ENCODE results near the gene ARHGAP45.

ARHGAP45 gene

DNA sequence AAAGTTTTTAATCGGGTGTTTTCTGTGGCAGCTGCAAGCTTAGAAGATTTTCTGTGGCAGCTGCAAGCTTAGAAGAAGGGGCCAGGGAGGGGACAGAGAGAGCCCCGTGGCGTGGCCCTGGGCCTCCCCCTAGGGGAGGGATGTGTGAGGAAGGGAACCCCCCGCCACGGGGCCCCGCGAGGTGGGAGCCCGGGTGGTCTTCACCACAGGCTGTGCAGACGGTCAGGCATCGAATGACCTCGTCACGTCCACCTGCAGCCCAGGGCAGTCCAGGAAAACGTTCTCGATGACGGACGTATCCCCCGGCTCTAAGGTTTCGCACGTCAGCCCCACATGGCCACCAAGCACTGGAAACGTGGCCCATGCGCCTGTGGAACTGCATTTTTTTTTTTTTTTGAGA lies 19.6 kb downstream of the ARHGAP45 start:
- no peak for DNase-seq (ENCODE audit: low read depth in 2 of 2)

DNA sequence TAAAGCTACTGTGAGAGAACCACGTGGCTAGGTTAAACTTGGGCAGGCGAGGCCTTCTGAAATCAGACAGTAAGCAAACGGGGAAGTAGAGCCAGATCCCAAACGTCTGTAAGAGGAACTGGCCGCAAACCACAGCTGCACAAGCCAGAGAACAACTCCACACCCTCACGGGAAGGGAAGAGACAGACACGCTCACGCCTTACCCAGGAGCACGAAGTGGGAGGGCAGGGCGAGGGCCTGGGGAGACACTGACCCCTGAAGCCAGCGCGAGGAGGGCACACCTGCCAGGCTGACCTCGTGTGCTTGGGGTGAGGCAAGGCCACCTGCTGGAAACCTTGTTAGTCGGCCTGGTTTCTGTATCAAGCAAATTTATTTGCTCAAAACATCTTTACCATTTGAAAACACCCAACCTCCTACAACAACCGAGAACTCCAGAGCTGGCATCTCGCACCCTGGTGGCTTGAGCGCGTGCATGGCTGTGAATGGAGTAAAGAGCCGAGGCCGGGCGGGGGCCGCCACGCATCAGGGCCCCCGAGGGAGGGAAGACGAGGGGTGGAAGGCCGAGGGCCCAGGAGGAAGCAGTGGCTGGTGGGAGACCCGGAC lies 20.9 kb downstream of the ARHGAP45 start:
- no peak for DNase-seq (ENCODE audit: low read depth in 2 of 2)

DNA sequence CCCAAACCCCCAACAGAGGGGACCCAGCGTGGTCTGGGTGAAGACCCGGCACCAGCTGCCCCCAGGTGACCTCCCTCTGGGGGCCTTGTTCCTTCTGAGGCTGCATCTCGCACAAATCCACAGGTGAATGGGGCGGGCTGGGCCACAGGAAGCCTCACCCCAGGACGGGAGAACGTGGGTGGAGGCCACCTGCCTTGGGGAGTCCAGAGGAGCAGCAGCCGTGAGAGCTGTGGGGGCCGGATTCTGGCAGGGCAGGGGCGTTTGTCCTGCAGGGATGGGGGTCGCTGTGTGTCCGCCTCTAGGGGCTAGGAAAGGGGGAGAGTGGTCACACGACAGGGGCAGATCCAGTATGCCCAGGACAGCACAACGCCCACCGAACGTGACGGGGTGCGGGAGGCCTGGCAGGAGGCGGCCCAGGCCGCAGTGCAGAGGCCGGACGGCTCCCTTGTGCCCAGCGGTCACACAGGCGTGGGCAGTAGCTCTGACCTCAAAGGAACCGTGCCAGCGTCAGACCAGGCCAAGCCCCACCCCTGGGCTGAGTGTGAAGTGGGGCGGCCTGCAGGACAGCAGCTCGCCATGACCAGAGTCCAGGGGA lies 21.5 kb downstream of the ARHGAP45 start:
- DNase-seq (ENCODE audit: low read depth in 2 of 2), result no peak

DNA sequence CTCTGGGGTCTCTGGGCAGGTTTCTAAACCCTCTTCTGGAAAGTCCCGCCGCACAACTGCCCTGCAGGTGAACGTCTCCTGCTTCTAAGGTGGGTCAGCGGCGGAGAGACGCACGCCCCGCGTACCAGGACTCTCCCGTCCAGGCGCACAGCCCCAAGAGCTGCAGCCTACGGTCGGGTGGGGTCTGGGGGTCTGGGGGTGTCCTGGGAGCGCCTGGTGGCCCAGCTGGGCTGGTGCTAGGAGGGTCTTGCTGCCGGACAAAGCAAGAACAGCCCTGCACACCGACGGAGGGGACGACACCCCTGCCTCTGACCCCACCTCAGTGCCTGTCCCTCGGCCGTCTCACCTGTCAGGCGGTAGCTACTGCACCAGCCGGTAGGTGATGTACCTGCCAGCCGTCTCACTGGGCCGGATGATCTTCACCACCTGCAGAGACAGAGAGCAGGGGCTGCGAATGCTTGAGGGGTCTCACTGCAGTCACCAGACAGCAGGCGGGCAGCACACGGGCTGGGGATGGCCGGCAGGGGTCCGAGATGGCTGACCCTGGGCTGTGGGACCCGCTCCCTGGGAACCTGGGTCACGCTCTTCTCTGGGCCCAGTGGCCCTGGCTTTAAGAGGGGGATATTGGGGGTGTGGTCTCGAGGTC lies 22.3 kb downstream of the ARHGAP45 start:
- DNase-seq (ENCODE audit: low read depth in 2 of 2), result no peak

DNA sequence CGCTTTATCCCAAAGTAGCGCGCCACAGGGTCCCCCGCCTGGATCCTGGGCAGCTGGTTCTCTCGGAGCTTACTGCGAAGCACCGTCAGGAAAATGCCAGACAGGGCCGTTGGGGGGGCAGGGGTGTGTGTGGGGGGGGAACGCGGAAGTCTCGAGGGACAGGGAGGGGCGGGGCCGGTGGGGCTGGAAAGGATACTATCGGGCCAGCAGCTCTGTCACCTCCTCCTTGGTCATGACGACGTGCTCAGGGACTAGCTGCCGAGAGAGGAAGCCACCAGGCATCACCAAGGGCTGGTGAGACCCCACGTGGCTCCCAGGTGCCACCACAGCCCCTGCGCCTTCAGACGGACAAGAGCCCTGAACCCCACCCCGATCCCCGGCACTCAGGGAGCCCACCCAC lies 22.9 kb downstream of the ARHGAP45 start:
- no peak for DNase-seq (ENCODE audit: low read depth in 2 of 2)

DNA sequence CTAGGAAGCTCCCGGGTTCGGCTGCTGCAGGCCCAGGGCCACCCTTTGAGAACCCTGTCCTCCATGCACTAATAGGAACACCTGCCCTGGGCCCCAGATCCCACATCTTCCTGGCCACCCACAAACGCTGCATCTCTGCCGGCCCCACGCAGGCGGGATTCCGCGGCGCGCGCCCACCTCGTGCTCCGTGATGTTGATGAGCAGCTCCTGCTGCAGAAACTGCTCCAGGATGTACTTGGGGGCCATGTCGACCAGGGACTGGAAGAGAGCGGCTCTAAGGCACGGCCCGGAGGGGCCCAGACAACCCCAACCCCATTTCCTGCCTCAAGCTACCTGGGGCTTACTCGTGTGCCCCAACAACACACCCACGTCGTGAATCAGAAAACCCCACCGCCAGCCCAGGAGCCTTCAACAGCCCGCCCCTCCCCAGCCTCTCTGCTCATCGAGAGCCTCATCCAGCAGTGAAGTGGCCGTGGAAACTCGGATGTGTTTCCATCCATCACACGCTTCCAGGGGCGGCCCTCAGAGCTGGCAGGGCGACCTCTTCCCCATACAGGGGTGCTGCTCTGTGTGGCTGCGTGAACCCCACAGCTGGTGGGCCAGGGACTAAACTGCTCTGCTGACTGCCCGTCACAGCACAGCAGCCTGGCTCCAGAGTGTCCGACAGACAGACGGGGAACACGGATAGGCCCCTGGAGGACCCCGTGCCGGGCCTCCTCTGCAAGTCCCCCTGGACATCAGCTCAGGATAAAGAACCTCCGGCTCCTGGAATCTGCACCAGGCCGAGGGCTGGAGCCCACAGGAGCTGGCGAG lies 24.0 kb downstream of the ARHGAP45 start:
- DNase-seq (ENCODE audit: low read depth in 2 of 2), result peak in 1 of 2 donors; percentile 41

DNA sequence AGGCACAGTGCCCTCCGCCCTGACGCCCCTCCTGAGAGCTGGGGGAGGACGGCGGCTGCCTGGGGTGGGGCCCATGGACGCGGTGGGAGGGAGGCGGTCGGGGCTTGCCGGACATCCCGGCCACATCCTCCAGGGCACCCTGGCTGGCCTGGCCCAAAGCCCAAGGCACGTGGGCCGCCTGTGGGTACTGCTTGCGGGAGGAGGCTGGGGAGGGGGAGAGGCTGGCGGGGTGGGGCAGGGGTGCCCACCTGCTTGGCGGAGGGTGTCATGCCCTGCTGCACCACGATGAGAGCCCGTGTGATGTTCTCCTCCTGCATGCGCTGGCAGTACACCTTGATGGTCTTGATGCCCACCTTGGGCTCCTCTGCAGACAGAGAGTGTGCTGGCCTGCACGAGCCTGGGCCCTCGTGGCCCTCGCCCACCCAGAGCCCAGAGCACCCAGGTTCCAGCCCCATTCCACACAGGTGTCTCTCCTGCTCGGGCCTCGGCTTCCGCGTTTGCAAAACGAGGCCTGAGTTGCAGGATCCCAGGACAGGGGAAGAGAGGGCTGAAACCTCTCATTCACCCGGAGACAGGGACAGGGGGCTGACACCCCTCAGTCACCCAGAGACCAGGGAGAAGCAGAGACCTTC lies 24.7 kb downstream of the ARHGAP45 start:
- no peak for DNase-seq (ENCODE audit: low read depth in 2 of 2)

DNA sequence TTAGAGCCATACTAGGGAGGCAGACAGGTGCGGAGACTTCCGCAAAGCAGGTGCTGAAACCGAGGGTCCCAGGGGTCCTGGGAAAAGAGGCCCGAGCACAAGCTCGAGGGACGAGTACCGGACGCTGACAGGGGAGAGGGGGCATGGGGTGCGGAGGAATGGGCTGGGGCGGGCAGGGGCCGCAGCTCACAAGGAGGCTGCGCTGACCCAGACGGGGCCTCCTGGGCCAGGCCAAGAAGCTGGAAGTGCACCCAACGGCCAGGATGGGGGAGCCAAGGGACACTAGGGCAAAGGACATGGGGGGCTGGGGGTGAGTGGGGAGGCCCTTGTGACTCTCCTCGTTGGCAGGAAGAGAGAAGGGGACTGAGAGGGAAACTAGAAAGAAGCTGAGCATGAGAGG lies 26.4 kb downstream of the ARHGAP45 start:
- no peak for DNase-seq (ENCODE audit: low read depth in 2 of 2)

DNA sequence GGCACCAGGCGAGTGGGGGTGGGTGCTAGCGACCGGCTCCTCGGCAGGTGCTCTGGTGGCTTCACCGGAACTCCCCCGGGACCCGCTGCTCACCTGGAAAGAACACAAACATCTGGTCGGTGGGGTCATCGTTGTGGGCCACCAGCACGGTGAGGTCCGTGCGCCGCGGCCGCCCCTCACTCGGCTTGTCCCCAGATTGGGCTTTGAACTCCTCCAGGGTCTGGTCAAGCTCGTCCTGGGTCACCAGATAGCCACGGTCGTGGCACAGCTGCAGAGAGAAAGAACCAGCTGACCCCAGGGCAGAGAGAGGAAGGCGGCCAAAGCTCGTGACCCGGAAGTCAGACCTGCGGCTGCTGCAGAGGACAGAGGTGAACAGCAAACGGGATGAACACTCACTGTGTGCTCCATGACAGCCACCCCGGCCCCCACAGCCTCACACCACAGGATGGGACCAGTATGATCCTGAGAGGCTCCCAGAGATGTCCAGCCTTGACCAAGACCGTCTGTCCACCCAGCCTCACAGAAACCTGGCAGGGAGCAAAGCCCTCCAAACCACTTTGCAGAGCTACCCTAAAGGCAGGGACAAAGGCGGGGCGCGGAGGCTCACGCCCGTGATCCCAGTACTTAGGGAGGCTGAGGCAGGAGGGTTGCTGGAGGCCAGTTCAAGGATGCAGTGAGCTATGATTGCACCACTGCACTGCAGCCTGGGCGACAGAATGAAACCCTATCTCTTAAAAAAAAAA lies 27.0 kb downstream of the ARHGAP45 start:
- no peak for DNase-seq (ENCODE audit: low read depth in 2 of 2)

DNA sequence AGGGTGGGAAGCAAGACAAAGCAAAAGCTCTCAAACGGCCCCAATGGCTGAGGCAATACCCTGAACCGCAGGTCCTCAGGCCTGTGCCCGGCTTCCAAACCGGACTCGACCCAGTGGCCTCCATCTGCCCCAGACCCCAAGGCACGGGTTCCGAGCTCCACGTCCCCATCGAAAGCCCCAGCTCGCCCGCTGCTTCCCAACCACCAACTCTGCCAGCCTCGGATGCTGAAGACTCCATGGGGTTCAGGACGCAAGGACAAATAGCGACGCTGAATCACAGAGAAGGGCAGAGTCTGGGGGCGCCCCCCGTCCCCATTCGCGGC lies 27.6 kb downstream of the ARHGAP45 start:
- DNase-seq (ENCODE audit: low read depth in 2 of 2), result no peak

DNA sequence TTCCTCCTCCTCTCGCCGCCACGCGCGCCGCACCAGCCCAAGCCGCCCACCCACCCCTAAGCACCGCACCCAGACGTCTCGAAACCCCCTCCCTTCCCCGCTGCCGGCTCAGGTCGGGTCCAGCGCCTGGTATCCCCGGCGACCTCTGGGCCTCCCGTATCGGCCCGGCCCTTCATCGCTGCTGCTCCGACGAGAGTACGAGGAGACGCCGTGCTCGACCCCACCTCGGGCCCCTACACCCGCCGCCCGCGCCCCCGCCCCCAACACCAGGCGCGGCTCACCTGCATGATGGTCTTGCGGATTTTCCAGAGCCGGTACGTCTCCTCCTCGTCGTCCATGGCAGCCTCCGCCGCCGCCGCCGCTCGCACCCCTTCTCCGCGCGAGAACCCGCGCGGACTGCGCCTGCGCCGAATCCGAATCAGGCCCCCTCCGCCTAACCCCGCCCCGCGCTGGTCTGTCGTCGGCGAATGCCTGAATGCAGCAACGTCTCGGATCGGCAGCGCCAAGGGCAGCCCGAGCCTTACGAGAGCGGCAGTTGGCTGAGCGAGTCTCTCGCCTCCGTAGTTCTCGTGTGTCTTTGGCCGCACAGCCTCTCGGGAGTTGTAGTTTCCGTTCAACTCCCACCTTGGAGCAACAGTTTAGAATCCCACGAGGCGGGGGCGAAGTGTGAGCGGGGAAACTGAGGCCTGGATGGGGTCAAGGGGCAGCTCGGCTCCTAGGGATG lies 28.2 kb downstream of the ARHGAP45 start, which contains the start of gene POLR2E:
Gene POLR2E (minus strand): TSS at position 398 of the 724 bp plus-strand sequence. CDS start 60 bp downstream, at position 338.
- DNase-seq (ENCODE audit: low read depth in 2 of 2), result peak; percentile 95

DNA sequence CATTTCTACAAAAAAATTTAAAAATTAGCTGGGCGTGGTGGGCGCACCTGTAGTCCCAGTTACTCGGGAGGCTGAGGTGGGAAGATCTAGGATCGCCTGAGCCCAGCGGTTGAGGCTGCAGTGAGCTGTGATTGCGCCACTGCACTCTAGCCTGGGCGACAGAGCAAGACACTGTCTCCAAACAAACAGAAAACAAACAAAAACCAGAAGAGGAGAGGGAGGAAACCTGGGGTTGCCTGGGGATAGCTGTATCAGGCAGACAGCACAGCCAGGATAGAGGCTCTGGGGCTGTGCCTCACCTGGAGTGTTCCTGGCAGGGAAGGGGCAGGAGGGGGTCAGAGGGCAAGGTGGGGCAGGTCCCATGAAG lies 30.8 kb downstream of the ARHGAP45 start:
- DNase-seq (ENCODE audit: low read depth in 2 of 2), result no peak

DNA sequence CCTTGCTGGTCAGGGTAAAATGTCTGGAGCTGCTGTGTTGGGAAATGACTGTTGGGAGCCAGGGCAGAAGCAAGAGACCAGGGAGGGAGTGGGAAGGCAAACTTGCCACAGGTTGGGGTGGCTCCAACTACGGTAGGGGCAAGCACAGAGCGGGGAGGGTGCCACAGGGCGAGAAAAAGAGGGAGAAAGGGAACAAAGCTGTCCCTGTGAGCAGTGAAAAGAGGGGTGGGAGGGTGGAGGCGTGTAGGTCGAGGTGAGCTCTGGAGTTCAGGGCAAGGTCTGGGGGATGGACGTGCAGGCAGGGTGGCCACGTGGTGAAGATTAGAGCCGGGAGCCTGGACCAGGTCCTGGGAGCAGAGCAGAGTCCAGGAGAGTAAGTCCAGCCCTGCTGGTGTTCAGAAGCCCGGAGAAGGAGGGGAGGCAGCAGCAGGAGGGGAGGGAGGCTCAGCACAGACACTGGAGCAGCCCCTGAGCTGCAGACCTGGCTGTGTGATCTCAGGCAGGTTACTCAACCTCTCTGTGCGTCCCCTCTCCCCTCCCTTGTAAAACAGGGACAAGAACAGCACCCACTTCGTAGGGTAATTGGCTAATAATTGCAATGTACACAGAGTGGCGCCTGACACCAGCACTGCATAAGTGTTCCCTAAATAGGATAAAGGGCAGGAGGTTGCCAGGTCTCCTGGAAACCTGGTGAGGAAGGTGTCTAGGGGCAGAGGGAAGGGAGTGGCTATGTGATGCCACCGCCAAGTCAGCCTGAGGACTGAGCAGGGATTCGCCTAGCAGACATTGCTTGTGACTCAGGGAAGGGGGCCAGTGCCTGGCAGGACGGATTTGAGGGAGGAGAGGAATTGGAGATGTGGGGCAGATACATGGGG lies 31.4 kb downstream of the ARHGAP45 start:
- no peak for DNase-seq (ENCODE audit: low read depth in 2 of 2)

DNA sequence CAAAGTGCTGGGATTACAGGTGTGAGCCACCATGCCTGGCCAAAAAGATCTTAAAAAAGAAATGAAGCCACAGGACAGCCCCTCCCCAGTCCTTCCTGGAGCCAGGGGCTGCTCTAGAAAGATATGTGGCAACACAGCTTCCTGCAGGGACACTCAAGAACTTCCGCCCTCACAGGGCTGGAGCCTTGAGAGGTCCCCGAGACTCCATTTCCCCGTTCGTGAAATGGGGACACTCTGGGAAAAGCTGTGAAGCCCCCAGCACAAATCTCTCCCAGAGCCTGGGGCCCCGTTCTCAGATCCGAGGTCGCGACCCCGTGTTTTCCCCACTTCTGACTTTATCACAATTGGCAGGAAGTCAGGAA lies 34.4 kb downstream of the ARHGAP45 start:
- DNase-seq (ENCODE audit: low read depth in 2 of 2), result no peak

DNA sequence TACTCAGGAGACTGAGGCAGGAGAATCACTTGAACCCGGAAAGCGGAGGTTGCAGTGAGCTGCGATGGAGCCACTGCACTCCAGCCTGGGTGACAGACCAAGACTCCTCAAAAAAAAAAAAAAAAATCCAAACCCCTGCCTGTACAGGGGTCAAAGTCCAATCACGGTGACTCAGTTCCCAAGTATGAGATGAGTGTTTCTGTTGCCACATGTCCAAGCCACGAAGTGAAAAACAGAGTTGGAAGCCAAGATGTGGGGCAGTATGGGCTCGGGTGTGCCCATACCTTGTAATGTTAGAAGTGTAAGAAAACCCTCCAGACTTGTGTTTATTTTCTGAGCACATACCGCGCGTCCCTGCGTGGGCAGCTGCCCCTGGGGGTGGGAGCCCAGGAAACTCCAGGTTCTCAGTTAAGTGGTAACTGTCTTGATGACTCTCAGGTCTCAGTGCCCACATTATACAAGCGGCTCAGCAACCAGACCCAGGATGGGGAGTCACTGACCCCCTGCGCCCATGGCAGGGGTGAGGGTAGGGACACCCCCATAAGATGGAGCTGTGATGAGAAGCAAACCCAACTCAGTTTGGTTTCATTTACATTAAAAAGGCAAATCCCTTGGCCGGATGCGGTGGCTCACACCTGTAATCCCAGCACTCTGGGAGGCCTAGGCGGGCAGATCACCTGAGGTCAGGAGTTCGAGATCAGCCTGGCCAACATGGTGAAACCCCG lies 35.6 kb downstream of the ARHGAP45 start:
- peak in 1 of 2 donors; percentile 43 for DNase-seq (ENCODE audit: low read depth in 2 of 2)

DNA sequence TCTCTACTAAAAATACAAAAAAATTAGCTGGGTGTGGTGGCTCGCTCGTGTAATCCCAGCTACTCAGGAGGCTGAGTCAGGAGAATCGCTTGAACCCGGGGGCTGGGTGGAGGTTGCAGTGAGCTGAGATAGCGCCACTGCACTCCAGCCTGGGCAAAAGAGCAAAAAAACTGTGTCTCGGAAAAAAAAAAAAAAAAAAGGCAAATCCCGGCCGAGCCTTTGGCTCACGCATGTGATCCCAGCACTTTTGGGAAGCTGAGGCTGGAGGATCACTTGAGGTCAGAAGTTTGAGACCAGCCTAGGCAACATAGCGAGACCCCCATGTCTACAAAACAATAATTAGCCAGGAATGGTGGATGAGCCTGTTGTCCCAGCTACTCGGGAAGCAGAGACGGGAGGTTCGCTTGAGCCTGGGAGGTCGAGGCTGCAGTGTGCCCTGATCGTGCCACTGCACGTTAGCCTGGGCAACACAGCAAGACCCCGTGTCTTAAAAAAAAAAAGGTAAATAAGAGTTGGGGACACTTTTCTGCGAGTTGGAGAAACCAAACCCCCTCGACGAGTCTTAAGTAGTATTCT lies 36.3 kb downstream of the ARHGAP45 start:
- DNase-seq (ENCODE audit: low read depth in 2 of 2), result no peak

DNA sequence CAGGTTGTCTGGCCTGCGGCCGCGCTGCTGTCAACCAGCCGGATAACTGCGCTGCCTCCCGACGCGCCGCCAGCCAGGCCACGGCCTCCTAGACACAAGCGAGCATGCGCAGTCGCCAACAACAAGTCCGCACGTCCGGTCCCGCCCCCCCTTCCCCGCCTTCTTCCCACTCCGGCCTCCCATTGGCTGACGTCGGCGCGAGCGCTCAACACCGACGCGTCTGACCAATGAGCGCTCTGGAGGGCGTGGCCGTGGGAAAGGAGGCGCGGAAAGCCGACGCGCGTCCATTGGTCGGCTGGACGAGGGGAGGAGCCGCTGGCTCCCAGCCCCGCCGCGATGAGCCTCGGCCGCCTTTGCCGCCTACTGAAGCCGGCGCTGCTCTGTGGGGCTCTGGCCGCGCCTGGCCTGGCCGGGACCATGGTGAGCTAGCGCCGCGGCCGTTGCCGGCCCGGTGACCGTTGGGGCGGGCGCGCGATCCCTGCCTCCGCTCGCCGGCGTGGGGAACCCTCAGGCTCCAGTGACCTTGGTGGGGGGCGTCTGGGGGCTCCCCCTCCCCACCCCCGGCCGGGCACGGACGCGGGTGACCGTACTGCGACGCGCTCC lies 36.8 kb downstream of the ARHGAP45 start, which contains the start of gene GPX4:
Gene GPX4 (plus strand): TSS at position 287 of the 603 bp plus-strand sequence. CDS start 50 bp downstream, at position 337.
- peak; percentile 94 to 97 for DNase-seq (ENCODE audit: low read depth in 2 of 2)

DNA sequence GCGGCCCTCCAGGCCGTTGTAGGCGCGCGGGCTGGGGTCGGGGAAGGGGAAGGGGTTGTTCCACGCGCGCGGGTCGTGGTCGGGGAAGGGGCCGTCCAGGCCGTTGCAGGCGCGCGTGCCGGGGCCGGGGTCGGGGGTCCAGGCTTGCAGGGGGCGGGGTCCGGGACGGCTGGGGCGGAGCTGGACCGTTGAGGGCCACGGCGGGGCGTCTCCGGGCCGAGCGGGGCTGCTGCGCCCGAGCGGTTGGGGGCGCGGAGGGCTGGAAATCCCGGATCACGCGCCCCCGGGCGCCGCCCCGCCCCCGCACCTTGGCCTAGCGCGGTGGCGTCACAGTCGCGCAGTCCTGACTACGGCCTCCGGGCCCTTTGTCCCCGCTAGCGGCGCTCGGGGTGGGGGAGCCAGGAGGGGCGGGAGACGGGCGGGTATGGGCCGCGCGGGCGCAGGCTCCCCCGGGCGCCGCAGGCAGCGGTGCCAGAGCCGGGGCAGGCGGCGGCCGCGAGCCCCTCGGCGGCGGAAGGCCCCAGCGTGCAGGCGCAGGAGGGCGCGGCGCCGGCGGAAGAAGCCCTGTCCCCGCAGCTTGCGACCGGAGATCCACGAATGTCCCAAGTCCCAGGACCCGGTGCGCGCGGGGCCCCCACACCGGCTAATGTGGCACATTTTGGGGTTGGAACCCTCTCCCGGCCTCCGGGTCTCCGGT lies 37.5 kb downstream of the ARHGAP45 start:
- peak in 1 of 2 donors; percentile 65 for DNase-seq (ENCODE audit: low read depth in 2 of 2)

Measured in stimulated activated CD8-positive, alpha-beta memory T cell treated with anti-CD3 and anti-CD28 coated beads, Interleukin-15, amount 100 ng/mL, for 4 hours (primary cell).